ENCODE measurements around the gene KCNK3. TPM values are rescaled to one million over a fixed set of nuclear protein-coding genes. Genes with fewer than 3 reads are reported as not detected.
A peak's percentile ranks its signal among the peaks of the same experiment; 100 is the strongest.

KCNK3 gene
- total RNA-seq, 1 donor from 2014 or later, result 25.4 TPM

- Histone ChIP-seq H3K4me3 (no peak overlapping the region), H3K36me3 (no peaks in the 10 kb centered on the region), H3K4me1 (no peaks in the 10 kb centered on the region), H3K27ac (no peak overlapping the region), H3K27me3 (no peaks in the 10 kb centered on the region), H3K9me3 (no peaks in the 10 kb centered on the region)
- DNase-seq, result peak; percentile 22
- intact Hi-C loops (cut with DNase I), result no loop called here
- no peak for TF ChIP-seq CTCF (IDR thresholded peaks at IDR 0.05)
- ATAC-seq, result no peak
Observed at GRCh38 chr2:26672818-26673393, 19.6 kb upstream of the KCNK3 start.

- TF ChIP-seq CTCF (IDR thresholded peaks at IDR 0.05), result no peak
- no peak overlapping the region for H3K4me3 ChIP-seq
- no peaks in the 10 kb centered on the region for H3K4me1 ChIP-seq
- intact Hi-C loops (cut with DNase I), result no loop called here
- DNase-seq, result peak; percentile 39
- no peak overlapping the region for H3K27ac ChIP-seq
- ATAC-seq, result no peak
- no peaks in the 10 kb centered on the region for H3K36me3 ChIP-seq
- H3K9me3 ChIP-seq, result no peaks in the 10 kb centered on the region
- H3K27me3 ChIP-seq, result no peaks in the 10 kb centered on the region
Observed at GRCh38 chr2:26674002-26674751, 18.3 kb upstream of the KCNK3 start.

GRCh38 chr2:26674771-26675170 is 17.8 kb upstream of the KCNK3 start:
- ATAC-seq (no peak), DNase-seq (peak; percentile 38)
- TF ChIP-seq CTCF (IDR thresholded peaks at IDR 0.05), result no peak
- Histone ChIP-seq H3K4me3 (no peak overlapping the region), H3K36me3 (no peaks in the 10 kb centered on the region), H3K4me1 (no peaks in the 10 kb centered on the region), H3K27ac (no peak overlapping the region), H3K9me3 (no peaks in the 10 kb centered on the region), H3K27me3 (no peaks in the 10 kb centered on the region)
- intact Hi-C loops (cut with DNase I), result no loop called here

- no peaks in the 10 kb centered on the region for H3K9me3 ChIP-seq
- DNase-seq, result peak; percentile 42
- no peak for ATAC-seq
- H3K27me3 ChIP-seq, result no peaks in the 10 kb centered on the region
- no peaks in the 10 kb centered on the region for H3K36me3 ChIP-seq
- intact Hi-C loops (cut with DNase I), result no loop called here
- TF ChIP-seq CTCF (IDR thresholded peaks at IDR 0.05), result no peak
- no peaks in the 10 kb centered on the region for H3K4me1 ChIP-seq
- H3K27ac ChIP-seq, result no peak overlapping the region
- H3K4me3 ChIP-seq, result no peak overlapping the region
Observed at GRCh38 chr2:26675651-26676255, 16.8 kb upstream of the KCNK3 start.

GRCh38 chr2:26678035-26678434 is 14.5 kb upstream of the KCNK3 start:
- Histone ChIP-seq H3K4me1 (no peaks in the 10 kb centered on the region), H3K27me3 (no peaks in the 10 kb centered on the region), H3K9me3 (no peaks in the 10 kb centered on the region), H3K27ac (no peak overlapping the region), H3K36me3 (no peaks in the 10 kb centered on the region), H3K4me3 (no peak overlapping the region)
- ATAC-seq (no peak), DNase-seq (no peak)
- no peak for TF ChIP-seq CTCF (IDR thresholded peaks at IDR 0.05)
- intact Hi-C loops (cut with DNase I), result no loop called here
